NCI-H524 treated with DMSO at 0.1 percent for 48 hours (cell line): ENCODE measurements around the gene POLN.

Experiments
- DNase-seq: peaks from one replicate; lab custom pipeline; 2025; lab: John Stamatoyannopoulos, UW

POLN gene

GRCh38 chr4:2083116-2083825 lies 158.7 kb downstream of the POLN start:
- no peak for DNase-seq

GRCh38 chr4:2082627-2083026 lies 159.3 kb downstream of the POLN start:
- DNase-seq, result no peak

GRCh38 chr4:2082118-2082517 lies 159.8 kb downstream of the POLN start:
- DNase-seq, result no peak

- no peak for DNase-seq
Observed at GRCh38 chr4:2081540-2081939, 160.4 kb downstream of the POLN start.

- no peak for DNase-seq
Observed at GRCh38 chr4:2080429-2081300, 161.3 kb downstream of the POLN start.

GRCh38 chr4:2079926-2080325 lies 162.0 kb downstream of the POLN start:
- no peak for DNase-seq

GRCh38 chr4:2079006-2079405 lies 162.9 kb downstream of the POLN start:
- DNase-seq, result no peak

- DNase-seq, result no peak
Observed at GRCh38 chr4:2078584-2078983, 163.3 kb downstream of the POLN start.

GRCh38 chr4:2077537-2078460 lies 164.1 kb downstream of the POLN start:
- DNase-seq, result no peak

- no peak for DNase-seq
Observed at GRCh38 chr4:2076908-2077536, 164.9 kb downstream of the POLN start.

GRCh38 chr4:2075987-2076907 lies 165.7 kb downstream of the POLN start:
- DNase-seq, result no peak

GRCh38 chr4:2075171-2075986 lies 166.5 kb downstream of the POLN start:
- no peak for DNase-seq

GRCh38 chr4:2074588-2074987 lies 167.3 kb downstream of the POLN start:
- DNase-seq, result no peak

- DNase-seq, result no peak
Observed at GRCh38 chr4:2073808-2074481, 168.0 kb downstream of the POLN start.

- no peak for DNase-seq
Observed at GRCh38 chr4:2072971-2073807, 168.7 kb downstream of the POLN start.

- DNase-seq, result no peak
Observed at GRCh38 chr4:2071912-2072867, 169.7 kb downstream of the POLN start.

GRCh38 chr4:2071252-2071911 lies 170.5 kb downstream of the POLN start:
- no peak for DNase-seq
